OCI-M2 (cell line): Measurements from ENCODE around the gene EPOP.

ENCODE experiments used
- DNase-seq: peaks from one replicate; lab custom pipeline; 2025; ENCODE audit not compliant: unreplicated experiment; lab: John Stamatoyannopoulos, UW

Gene EPOP

GRCh38 chr17:38674014-38674748, 576 bp downstream of the EPOP start:
- no peak for DNase-seq

DNA sequence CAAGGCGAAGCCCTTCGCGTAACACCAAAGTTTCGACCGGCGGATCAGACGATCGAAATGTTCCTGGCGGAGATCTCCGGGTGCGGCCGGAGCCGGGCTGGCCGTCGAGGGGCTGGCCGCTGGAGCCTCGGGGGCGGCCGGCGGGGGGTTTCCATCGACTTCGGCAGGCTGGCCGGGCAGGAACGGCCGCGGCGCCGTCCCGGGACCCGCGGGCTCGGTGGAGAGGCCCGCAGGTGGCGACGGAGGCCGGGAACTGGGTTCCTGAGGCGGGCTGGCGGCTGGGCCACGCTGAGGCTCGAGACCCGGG, 1.1 kb downstream of the EPOP start:
- no peak for DNase-seq

- no peak for DNase-seq
These were observed 1.7 kb downstream of the EPOP start for GRCh38 chr17:38672788-38673706.

GRCh38 chr17:38671939-38672720, 2.6 kb downstream of the EPOP start:
- DNase-seq, result no peak

GRCh38 chr17:38669520-38669919, 5.2 kb downstream of the EPOP start:
- DNase-seq, result no peak

DNA sequence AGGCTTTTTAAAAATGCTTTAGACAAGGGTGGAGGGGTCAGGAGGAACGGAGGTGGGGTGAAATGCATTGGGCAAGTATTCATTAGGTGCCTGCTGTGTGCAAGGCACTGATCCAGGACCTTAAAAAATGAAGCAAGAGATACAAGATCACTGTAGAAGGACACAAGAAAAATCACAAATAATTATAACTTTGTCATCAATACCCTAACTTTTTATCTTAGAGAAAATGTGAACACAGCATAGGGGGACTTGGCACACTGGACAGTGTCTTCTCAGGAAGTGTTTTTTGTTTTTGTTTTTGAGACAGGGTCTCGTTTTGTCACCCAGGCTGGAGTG, 7.0 kb downstream of the EPOP start:
- DNase-seq, result no peak

DNA sequence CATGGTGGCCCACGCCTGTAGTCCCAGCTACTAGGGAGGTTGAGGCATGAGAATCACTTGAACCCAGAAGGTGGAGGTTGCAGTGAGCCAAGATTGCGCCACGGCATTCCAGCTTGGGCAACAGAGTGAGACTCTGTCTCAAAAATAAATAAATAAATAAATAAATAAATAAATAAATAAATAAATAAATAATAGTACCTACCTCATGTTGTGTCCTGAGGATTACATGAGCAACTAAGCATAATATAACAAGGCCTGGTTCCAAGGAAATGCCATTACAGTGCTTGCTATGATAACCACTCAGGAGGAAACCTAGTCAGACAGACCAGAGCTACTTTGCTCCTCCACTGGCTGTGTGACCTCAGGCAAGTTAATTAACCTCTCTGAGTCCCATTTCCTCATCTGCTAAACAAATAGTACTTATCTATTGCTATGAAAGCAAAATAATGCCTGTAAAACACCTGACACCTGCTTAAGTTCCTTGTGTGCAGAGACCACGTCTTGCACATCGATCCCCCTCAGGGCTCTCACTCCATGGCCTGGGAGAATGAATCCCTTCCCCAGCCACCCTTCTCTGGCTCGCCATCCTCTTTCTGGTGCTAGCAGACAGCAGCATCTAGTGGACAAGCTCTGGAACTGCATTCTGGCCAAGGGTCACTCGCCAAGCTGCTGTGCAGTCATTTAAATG, 7.5 kb downstream of the EPOP start:
- peak; percentile 23 for DNase-seq

DNA sequence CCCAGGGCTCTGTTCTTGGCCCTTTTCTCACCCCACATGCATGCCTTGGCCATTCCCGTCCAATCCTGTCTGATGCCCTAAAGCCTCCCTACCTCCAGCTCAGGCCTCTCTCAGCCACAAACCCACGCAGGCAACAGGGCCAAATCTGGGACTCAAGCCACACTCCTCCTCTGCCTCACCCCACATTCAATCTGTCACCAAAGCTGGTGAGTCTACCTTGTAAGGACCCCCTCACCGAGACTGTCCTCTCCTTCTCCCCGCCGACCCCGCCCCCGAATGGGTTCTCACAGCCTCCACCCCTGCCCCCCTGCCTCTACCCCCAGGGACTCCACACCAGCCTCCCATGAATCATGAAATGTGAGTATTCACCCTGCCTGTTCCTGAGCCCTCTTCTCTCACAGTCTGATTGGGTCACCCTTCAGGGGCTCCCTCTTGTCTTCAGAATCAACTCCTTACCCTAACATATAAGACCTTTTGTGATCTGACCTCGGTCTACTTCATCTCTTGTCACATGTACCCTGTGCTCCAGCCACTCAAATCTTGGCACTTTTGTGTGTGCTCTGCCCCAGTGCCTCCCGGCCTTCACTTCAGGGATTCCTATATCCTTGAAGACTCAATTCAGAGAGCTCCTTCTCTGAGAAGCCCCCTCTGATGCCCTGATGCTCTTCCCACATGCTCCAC, 10.7 kb downstream of the EPOP start:
- no peak for DNase-seq

DNA sequence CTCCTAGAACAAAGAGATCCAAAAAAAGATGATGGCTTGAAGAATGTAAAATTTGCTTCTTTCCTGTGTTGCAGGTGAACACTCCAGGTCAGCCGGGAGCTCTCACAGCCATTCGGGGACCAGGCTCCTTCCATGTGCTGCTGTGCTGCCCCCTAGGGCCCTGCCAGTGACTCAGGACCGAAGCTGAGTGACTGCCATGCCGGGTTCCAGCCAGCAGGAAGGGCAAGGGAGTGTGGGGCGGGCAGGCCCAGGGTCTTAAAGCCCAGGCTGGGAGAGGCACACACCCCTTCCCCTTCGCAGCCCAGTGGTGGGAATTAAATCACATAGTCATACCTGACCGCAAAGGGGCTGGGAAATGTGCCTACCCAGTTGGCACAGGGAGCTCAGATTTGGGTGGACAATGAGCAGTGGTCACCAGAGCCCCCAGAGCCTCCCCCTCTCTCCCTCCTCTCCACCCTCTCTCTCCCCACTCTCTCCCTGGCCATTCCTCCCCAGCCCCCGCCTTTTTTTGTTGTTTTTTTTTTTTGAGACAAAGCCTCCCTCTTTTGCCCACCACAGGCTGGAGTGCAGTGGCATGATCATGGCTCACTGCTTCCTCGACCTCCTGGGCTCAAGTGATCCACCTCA, 11.5 kb downstream of the EPOP start:
- DNase-seq, result no peak

- no peak for DNase-seq
These were observed 14.4 kb downstream of the EPOP start for GRCh38 chr17:38660097-38661025.

- DNase-seq, result no peak
These were observed 15.3 kb downstream of the EPOP start for GRCh38 chr17:38659415-38659814.

DNA sequence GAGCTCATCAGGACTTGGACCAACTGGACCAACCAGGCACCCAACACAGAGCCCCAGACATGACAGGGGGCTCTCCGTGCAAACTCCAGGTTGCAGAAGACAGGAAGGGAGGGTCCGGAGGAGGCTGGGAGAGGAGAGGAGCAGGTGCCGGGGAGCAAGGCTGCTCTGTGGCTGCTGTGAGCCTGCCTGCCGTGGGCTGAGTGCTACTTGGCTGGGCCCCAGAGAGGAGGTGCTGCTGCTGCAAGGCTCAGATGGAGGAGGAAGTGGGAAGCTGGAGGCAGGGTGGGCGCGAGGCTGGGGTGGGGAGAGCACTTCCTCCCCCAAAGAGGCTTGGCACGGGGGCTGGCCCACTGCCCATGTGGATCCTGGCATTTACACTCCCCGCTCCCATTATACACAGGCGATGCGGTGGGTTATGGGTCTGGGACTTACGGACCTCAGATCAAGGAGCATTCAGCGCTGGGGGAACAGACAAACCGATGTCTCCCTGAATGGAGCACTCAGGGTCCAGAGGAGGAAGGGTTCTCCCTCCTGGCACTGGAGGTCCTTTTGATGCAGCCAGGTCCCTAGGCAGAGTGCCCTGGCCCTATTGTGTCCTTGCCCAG, 15.9 kb downstream of the EPOP start:
- no peak for DNase-seq

GRCh38 chr17:38657824-38658740, 16.7 kb downstream of the EPOP start:
- DNase-seq, result no peak

DNA sequence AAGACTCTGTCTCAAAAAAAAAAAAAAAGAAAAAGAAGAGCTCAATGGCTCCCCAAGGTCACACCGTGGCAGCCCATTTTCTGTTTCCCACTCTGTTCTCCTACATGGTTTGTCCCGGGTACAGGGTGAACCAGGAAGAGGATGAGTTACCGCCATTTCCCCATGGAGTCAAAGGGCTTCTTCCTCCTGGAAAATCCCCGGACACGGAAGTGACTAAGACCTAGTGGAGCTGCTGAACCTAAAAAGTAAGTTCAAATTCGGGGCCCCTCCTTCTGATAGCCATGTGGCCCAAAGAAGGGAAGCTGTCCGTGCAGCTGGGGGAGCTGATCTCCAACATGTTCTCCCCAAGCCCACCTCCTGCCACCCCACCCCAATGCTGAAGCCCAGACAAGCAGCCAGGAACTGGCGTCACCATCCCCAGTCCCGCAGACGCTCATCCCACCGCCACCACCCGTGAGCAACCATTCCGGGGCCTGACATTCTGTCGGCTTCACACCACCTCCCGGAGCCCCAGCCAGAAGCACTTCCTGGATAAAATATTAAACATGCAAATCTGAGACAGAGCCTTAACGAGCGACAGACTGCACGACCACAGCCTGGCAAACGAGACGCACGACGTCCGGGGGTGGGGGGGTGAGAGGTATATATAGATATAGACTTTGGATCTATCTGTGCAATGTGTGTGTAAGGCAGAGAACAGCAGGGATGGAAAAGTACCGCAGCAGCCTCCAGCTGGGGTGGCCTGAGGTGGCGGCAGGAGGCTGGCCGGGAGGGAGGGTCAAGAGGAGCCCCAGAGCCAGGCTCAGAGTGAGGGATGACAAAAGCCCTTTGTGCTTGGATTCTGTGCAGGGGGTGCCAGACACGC, 17.6 kb downstream of the EPOP start:
- DNase-seq, result no peak

GRCh38 chr17:38654411-38655398, 20.1 kb downstream of the EPOP start:
- no peak for DNase-seq

DNA sequence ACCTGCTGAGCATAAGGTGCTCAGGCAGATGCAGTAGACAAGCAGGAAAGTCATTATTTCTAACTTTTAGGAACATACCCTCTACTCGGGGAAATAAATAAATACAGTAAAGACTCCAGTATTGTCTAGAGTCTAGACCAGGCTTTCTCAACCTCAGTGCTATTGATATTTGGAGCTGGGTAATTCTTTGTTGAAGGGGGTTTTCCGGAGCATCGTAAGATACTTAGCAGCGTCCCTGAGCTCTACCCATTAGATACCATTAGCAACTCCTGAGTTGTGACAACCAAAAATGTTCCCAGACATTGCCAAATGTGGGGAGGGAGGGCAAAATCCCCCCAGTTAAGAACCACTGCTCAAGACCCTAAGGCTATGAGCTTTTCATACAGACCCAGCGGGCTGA, 21.1 kb downstream of the EPOP start:
- no peak for DNase-seq
